GM18499 (cell line): ENCODE measurements around the gene ZNF280A.
"Not testable (repeated sequence)": the region's sequence is repeated elsewhere in the genome, so short reads cannot be mapped to it uniquely, and the experiment has no call there.

ENCODE experiments used
- ATAC-seq: cut with Tn5 transposase; IDR thresholded peaks from one replicate; pipeline ENCODE4 v1.9.1; 2021; ENCODE audit warnings: moderate number of reproducible peaks; ENCODE audit not compliant: insufficient read depth, unreplicated experiment

Gene ZNF280A

DNA sequence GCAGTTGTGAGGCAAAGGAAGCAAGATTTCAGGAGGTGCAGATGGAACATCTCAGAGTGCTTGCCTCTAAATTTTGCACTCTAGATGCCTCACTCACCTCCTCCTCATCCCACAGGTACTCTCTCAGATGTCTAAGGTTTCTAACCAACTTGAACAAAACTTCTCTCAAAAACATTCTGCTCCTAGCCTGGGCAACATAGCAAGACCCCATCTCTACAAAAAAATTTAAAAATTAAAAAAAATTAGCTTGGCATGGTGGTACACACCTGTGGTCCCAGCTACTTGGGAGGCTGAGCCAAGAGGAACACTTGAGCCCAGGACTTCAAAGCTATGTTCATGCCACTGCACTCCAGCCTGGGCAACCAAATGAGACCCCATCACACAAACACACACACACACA, 4.2 kb downstream of the ZNF280A start:
- ATAC-seq = no peak

DNA sequence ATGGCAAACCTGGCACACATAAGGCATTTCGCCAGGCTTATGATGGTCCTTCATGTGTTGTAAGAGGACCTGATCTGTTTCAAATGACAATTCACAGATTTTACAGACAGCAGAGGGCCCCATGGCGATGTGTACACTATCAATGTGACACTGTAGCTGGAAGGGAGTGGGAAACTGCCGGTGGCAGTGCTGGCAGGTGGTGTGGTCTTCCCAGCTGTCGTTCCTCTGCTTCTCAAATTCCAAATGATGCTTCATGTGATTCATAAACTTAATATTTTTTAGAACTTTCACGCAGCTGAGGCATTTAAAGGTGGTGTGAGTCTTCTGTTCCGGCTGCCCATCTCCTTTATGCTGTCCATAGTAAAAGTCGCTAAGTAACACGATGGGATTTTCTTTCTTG, 5.6 kb downstream of the ZNF280A start:
- ATAC-seq = not testable (repeated sequence)

DNA sequence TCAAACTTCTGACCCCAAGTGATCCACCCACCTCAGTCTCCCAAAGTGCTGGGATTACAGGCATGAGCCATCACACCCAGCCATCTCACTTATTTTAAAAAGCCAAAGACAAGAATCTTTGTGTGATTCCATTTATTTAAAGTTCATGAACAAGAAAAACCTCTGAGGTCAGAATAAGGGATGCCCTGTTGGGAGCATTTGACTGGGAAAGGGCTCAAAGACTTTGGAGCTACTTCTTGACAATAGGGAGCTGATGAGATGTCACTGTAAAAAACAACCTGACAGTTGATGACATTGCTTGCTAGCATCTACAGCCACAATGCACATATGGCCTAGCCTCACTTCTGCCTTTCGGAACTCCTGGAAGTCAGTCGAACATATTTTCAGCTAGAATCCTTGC, 6.5 kb downstream of the ZNF280A start:
- ATAC-seq = no peak

DNA sequence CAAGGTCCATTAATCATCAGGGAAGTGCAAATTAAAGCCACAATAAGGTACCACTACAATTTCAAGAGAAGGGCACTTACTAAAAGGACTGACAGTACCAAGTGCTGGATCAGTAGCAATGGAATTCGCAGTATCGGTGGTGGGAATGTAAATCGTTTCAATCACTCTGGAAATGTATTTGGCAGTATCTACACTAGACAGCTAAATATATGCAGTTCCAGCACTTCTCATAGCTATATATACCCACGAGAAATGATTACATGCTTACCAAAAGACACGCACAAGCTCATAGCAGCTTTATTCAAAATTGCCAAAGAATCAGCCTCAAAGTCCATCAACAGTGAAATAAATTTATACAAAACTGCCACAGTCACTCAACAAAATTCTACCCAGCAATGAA, 7.1 kb downstream of the ZNF280A start:
- ATAC-seq = no peak

DNA sequence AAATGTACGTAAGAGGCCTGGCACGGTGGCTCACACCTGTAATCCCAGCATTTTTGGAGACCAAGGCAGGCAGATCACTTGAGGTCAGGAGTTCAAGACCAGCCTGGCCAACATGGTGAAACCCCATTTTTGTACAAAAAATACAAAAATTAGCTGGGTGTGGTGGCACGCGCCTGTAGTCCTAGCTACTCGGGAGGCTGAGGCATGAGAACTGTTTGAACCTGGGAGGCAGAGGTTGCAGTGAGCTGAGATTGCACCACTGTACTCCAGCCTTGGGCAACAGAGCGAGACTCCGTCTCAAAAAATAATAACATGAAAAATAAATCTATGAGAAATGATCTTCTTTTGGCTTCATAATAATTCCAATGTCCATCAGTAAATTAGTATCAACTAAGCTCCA, 9.2 kb downstream of the ZNF280A start:
- ATAC-seq = not testable (repeated sequence)

DNA sequence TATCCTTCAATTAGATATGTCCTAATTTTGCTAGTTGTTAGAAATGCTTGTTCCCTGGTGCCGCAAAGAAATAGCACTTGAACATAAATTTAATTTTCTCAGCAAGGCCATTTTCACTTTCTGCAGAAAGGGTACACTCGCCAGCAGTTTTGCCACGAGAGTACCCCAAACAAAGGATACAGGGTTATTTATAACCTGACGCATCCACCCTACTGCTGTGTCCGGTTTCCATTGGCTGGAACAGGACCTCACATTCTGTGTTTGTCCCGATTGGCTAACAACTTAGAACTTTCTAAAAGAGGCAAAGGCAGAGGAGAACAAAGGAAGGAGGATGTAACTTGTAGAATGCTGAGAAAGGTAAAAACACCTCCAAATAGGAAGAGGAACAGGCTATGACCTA, 10.2 kb downstream of the ZNF280A start:
- ATAC-seq = not testable (repeated sequence)

DNA sequence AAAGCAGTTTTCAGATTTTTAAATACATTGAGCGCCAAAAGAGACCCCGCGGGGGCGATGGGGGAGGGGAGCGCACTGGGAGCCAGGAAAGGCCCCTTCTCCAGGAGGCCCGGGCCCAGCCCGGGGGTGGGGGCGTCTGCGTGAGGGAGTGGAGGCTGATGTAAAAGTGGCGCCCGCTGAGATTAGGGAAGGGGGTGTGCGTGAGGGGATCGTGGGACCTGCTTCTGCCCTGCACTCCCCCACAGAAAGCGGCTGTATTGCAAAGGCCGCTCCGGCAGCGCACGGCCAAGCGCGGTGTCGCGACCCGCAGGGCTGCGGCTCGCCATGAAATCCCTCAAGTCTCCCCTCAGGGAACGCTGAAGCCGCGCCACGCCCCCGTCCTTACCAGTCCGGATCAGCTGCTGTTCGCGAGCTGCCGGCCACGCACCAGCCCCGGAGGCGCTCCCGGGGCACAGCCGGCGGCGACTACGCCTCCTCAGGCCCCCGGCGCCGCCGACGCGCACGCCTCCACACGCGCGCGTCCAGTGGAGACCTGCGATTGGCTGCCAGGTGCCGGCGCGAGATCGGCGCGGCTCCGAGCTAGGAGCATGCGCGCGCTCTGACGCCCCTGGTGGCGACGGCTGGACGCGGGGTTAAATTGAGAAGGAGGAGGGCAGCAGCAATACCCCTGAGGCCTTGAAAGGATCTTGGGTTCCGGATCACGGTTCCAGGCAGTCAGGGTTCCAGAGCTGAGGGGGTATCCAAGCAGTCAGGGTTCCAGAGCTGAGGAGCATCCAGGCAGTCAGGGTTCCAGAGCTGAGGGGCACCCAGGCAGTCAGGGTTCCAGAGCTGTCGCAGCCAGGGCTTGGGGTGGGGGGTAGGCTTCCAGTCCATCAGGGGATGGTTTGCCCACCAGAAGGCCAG, 11.5 kb downstream of the ZNF280A start, which contains the start of gene ZNF280B:
Gene ZNF280B (minus strand): TSS at position 469 of the 903 bp plus-strand sequence. CDS start 19,344 bp downstream, outside the sequence.
- ATAC-seq = no peak

DNA sequence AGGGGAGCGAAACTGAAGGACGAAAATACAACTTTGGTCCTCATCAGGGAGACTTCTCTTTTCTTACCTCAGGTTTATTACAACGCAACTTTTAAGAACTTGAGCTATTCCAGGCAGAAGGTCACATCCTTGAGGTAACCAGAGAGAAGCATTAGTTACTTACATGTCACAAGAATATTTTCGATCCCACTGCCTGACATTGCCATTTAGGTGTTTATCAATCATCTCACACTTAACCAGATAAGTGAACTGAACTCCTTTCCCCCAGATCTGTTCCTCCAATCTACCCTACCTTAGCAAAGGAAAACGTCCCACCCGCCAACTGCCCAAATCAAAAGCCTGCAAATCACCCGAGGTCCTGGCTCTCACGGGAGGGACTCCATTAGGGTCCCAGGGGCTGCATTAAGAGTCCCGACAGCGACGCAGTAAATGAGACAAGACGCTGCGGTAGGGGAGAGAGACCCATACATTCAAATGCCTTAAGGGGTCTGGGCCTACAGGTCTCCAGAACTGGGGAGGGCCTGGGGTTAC, 12.3 kb downstream of the ZNF280A start:
- no peak for ATAC-seq

DNA sequence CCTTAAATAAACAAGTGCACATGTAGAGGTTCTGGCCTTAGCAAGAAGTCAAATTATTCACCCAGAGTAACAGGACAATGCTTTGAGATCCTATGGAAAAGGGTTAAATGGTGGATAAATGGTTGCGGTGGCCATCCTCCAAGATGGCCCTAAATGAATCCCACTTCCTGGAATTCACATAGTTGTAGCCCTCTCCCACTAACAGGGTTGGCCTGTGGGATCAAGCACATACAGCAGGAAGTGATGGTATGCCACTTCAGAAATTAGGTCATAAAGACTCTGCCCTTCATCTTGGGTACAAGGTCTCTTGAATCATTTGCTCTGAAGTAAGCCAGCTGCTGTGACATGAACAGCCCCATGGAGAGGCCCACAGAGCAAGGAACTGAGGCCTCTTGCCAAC, 13.3 kb downstream of the ZNF280A start:
- no peak for ATAC-seq

DNA sequence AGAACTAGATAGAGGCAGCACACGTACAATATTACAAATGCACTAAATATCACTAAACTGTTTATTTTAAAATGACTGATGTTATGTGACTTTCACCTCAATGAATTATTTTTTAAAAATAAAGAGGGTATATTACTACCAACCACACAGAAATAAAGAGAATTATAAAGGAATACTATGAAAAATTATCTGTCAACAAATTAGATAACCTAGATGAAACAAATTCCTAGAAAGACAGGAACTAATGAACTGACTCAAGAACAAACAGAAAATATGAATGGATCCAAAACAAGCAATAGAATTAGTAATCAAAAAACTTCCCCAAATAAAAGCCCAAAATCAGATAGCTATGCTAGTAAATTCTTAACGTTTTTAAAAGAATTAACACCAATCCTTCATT, 21.8 kb downstream of the ZNF280A start:
- ATAC-seq = no peak

DNA sequence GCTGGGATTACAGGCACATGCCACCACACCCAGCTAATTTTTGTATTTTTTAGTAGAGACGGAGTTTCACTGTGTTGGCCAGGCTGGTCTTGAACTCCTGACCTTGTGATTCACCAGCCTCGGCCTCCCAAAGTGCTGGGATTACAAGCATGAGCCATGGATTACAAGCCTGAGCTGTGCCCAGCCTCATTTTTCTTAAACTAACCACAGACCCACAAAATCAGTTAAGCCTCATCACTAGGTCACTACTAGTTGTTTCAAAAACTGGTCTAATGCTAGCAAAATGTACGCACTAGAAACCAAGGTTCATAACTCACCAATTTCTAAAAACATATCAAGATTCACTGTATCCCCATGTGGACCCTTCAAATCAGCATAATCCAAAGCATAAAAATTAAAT, 28.5 kb downstream of the ZNF280A start:
- not testable (repeated sequence) for ATAC-seq

DNA sequence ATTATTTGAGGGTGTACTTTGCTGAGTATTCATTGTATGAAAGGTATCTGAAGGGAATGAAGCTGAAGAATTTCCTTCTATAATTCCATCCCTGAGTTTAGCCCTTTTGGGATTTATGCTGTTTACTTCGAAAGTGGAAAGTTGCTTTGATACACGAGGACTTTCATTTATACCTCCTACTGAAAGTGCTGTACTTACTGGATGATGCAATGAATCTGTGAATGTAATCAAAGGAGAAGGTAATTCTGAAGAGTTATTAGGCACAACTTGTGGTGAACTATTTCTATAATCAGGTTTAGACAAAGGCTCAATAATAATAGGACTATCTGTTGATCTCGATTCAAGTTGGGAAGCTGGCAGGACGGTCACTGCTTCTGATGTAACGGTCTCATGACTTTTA, 31.3 kb downstream of the ZNF280A start:
- no peak for ATAC-seq

DNA sequence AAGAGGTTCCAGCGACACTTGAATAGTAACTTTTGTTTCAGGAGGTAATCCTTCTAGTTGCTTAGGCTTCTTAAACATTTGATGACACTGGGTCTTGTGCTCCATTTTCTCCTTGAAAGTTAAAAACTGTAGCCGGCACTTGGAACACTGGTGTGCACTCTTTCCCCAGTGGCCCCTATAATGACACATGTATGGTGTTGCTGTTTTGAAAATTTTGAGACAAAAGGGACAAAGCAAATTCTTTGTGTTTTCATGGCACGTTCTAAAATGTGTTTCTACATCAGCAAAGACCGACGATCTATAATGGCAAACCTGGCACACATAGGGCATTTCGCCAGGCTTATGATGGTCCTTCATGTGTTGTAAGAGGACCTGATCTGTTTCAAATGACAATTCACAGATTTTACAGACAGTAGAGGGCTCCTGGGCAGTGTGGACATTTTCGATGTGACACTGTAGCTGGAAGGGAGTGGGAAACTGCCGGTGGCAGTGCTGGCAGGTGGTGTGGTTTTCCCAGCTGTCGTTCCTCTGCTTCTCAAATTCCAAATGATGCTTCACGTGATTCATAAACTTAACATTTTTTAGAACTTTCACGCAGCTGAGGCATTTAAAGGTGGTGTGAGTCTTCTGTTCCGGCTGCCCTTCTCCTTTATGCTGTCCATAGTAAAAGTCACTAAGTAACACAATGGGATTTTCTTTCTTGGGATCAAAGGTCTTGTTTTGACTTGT, 32.0 kb downstream of the ZNF280A start:
- no peak for ATAC-seq

DNA sequence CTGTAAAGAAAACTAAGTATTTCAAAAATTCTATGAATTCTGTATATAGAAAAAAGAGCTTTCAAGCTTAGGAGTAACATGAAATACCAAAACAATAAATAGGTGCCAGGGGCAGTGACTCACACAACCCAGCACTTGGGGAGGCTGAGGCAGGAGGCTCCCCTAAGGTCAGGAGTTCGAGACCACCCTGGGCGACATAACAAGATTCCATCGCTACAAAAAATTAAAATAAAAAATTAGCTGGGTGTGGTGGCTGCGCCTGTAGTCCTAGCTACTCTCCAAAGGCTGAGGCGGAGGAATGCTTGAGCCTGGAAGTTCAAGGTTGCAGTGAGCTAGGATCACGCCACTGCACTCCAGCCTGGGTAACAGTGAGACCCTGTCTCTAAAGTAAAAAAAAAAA, 33.0 kb downstream of the ZNF280A start:
- no peak for ATAC-seq

DNA sequence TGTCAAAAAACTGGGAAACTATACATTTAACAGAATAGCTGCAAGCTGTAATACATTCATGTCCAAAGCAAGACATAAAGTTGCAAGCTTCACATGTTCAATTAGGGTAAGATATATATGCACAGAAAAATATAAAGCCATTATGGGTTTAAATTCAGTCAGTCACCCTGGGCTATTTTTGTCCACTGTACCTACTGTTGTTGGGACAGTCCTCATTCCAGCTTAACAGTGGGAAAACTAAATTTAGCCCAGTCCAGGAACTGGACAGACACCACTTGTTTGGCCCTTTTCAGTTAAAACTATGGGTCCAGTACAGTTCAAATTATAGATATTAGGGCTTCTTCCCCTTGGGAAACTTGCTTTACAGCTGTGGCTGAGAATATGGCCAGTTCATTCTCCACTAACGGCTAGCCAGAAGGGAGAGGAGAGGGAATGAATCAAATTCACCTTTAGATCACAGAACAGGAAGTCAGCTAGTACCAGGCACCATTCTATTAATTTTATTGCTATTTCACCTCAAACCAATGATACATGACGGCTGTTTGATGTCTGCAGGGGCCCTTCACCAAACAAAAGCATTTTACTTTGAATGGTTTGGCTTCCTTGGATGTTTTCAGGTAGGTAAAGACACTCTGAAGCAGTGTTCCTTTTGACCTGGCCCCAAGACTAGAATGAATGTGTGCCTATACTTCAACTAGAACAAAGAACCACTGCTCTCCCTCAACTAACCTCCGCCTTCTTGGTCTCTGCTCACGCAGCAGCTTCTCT, 33.8 kb downstream of the ZNF280A start:
- no peak for ATAC-seq

DNA sequence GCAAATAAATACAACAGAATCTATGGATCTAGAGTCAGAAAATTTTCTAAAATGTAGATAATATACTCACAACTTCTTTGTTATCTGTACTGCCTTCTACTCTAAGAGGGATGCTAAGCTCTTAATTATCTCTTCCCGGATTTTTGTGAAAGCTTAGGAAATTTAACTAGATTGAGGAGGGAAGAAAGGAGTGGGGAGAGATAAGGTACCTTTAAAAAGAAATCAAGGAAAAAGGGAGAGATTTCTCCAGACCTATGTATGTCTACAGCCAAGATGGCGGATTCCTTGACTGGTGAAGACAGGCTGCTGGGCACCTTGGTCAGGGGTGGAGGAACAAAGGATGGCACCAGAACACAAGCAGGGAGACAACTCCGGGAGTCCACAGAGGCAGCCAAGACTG, 34.5 kb downstream of the ZNF280A start:
- no peak for ATAC-seq

DNA sequence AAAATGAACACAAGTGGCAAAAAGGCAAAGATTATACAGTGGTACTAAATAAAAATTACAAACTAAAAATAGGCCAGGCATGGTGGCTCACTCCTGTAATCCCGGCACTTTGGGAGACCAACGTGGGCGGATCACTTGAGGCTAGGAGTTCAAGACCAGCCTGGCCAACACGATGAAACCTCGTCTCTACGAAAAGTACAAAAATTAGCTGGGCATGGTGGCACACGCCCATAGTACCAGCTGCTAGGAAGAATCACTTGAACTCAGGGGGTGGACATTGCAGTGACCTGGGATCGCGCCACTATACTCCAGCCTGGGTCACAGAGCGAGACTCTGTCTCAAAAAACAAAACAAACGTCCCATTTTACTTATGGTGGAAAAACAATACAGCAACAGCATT, 36.0 kb downstream of the ZNF280A start:
- ATAC-seq = no peak

DNA sequence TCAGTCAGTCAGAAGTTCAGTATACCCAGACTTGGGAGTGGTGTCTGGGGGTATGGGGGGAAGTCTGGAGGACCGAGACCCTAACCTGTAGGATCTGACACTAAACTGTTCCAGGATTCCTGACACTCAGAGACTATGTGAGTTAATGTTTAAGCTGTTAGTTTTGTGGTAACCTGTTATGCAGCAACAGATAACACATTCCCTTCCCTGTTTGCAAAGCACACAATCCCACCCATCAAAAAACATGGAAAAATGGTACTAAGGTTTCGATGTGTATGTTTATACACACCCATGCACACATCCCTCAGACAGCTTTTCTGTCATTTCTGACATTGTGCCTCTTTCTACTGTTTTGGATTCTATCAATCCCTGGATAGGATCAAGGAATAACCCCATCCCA, 39.1 kb downstream of the ZNF280A start:
- no peak for ATAC-seq

DNA sequence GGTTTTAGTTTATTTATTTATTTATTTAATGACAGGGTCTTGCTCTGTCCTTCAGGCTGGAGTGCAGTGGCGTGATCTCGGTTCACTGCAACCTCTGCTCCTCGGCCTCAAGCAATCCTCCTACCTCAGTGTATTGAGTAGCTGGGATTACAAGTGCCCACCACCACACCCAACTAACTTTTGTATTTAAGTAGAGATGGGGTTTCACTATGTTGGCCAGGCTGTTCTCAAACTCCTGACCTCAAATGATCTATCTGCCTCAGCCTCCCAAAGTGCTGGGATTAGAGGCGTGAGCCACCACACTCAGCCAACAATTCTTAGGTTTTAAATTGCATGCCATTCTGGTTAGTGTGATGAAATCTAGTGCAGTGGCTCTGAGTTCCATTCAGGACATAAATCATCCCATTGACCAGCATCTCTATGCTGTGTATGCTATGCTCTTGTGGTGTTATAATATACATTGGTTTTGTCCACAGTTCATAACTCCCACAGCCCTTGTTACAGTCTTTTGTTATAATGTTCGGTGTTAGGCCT, 40.0 kb downstream of the ZNF280A start:
- ATAC-seq = no peak

DNA sequence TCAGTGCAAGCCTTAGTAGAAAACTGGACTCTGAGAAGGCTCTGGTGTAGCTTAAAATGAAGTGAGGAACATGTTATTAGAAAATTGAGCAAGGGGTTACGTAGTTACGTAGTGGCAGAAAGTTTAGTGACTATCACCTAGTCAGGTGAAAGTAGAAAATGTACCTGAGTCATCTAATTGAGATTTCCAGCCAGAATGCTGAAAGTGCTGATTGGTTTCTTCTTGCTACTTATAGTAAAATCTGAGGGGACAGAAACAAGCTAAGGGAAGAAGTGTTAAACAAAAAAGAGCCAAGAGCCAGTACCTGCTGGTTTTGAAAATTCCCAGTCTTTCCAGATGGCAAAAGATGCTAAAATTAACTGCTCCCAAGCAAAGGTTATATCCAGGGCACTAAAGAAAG, 41.0 kb downstream of the ZNF280A start:
- ATAC-seq = no peak
